ENCODE measurements around the gene SIMC1. TPM values are rescaled to one million over a fixed set of nuclear protein-coding genes. Genes with fewer than 3 reads are reported as not detected.

The SIMC1 gene
- total RNA-seq, 2 donors from 2014 or later, result 10.4 to 21.8 TPM

GRCh38 chr5:176389135-176390123 lies 151.2 kb downstream of the SIMC1 start:
- intact Hi-C loops (cut with DNase I), result no loop called here
- WGBS, 2 donors, result 27 to 34% methylated on average over 33 to 41 of the region's 41 CpGs
- no peak for TF ChIP-seq CTCF (IDR thresholded peaks at IDR 0.05)
- TF ChIP-seq POLR2A (IDR thresholded peaks at IDR 0.05), result peak; percentile 59 to 93 (median 92)
- peak; percentile 45 for ATAC-seq
- no peak for DNase-seq
- Histone ChIP-seq H3K27ac (peak overlapping the region; percentile 92 to 97 (median 94)), H3K27me3 (no peaks in the 10 kb centered on the region), H3K36me3 (replicated peaks in 1 of 2; ENCODE audit: insufficient read depth in 1 of 2, low read depth in 2 of 2) (peaks cover 0 to 5% of the 10 kb centered on the region in 2 donors), H3K9me3 (no peaks in the 10 kb centered on the region), H3K4me1 (peaks cover 29% of the 10 kb centered on the region), H3K4me3 (peak overlapping the region; percentile 65 to 67)

DNA sequence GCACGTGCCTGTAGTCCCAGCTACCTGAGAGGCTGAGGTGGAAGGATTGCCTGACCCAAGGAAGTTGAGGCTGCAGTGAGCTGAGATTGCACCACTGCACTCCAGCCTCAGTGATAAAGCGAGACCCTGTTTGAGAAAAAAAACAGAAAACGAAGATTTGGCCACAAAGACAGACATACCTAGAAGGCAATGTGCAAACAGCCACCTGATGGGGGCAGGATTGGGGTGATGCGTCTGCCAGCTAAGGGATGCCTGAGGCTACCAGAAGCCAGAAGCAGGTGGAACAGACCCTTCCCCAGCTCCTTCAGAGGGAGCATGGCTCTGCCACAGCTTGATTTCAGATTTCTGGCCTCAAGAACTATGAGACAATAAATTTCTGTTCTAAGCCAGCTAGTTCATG lies 153.3 kb downstream of the SIMC1 start:
- intact Hi-C loops (cut with DNase I), result no loop called here
- no peak overlapping the region for H3K4me3 ChIP-seq
- 90 to 92% methylated on average over 4 of the region's 4 CpGs for WGBS, 2 donors
- no peaks in the 10 kb centered on the region for H3K27me3 ChIP-seq
- TF ChIP-seq CTCF (IDR thresholded peaks at IDR 0.05), result no peak
- TF ChIP-seq POLR2A (IDR thresholded peaks at IDR 0.05), result no peak
- no peak overlapping the region for H3K27ac ChIP-seq
- H3K9me3 ChIP-seq, result no peaks in the 10 kb centered on the region
- DNase-seq, result no peak
- peaks cover 28% of the 10 kb centered on the region for H3K4me1 ChIP-seq
- H3K36me3 ChIP-seq (replicated peaks in 1 of 2; ENCODE audit: insufficient read depth in 1 of 2, low read depth in 2 of 2), result no peaks in the 10 kb centered on the region
- ATAC-seq, result no peak

DNA sequence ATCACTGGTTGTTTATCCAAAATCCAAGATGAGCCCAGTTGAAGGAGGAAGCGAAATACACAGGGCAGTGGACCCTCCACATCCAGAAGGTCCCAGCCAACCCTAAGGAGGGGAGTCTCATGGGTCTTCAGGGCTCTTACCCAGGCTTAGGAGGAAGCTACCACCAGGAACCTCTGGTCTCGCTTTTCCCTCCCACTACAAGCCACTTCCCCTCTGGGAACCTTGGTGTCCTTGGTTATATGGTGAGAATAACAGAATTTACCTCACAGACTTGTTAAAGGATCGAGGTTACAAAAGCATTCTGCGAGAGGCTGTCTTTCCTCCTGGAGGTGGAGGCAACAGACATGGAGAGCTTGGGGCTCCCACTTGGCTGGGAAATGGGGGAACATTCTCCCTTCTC lies 153.8 kb downstream of the SIMC1 start:
- WGBS, 2 donors, result 68 to 82% methylated on average over 4 of the region's 4 CpGs
- Histone ChIP-seq H3K4me1 (peaks cover 23% of the 10 kb centered on the region), H3K36me3 (replicated peaks in 1 of 2; ENCODE audit: insufficient read depth in 1 of 2, low read depth in 2 of 2) (no peaks in the 10 kb centered on the region), H3K27me3 (no peaks in the 10 kb centered on the region), H3K9me3 (no peaks in the 10 kb centered on the region), H3K27ac (no peak overlapping the region), H3K4me3 (no peak overlapping the region)
- TF ChIP-seq POLR2A (IDR thresholded peaks at IDR 0.05), result no peak
- no peak for ATAC-seq
- intact Hi-C loops (cut with DNase I), result no loop called here
- no peak for DNase-seq

- DNase-seq, result no peak
Observed at GRCh38 chr5:176392526-176392925, 154.3 kb downstream of the SIMC1 start.

More at GRCh38 chr5:176392526-176392925, 154.3 kb downstream of the SIMC1 start:
- no peak for ATAC-seq
- intact Hi-C loops (cut with DNase I), result no loop called here
- H3K4me1 ChIP-seq, result peaks cover 17% of the 10 kb centered on the region
- no peak overlapping the region for H3K27ac ChIP-seq
- no peak overlapping the region for H3K4me3 ChIP-seq
- H3K27me3 ChIP-seq, result no peaks in the 10 kb centered on the region
- H3K36me3 ChIP-seq (replicated peaks in 1 of 2; ENCODE audit: insufficient read depth in 1 of 2, low read depth in 2 of 2), result no peaks in the 10 kb centered on the region
- no peaks in the 10 kb centered on the region for H3K9me3 ChIP-seq
- TF ChIP-seq CTCF (IDR thresholded peaks at IDR 0.05), result no peak
- no peak for TF ChIP-seq POLR2A (IDR thresholded peaks at IDR 0.05)
- WGBS, 2 donors, result 83 to 93% methylated on average over 7 to 11 of the region's 11 CpGs
